Measurements from ENCODE around the gene FBN1.

FBN1 gene

GRCh38 chr15:48469271-48469670 is 176.2 kb downstream of the FBN1 start:
- Histone ChIP-seq H3K4me2 (no peak overlapping the region), H3K27me3 (no peaks in the 10 kb centered on the region), H3K9ac (no peak overlapping the region), H3K4me1 (no peaks in the 10 kb centered on the region), H4K20me1 (no peaks in the 10 kb centered on the region), H3K27ac (no peak overlapping the region), H3K4me3 (no peak overlapping the region), H3K36me3 (no peaks in the 10 kb centered on the region), H3K9me3 (no peaks in the 10 kb centered on the region)
- no peak for TF ChIP-seq Cebpa-rat (IDR thresholded peaks at IDR 0.05)

- Histone ChIP-seq H4K20me1 (no peaks in the 10 kb centered on the region), H3K9me3 (no peaks in the 10 kb centered on the region), H3K4me3 (no peak overlapping the region), H3K27ac (no peak overlapping the region), H3K4me1 (no peaks in the 10 kb centered on the region), H3K27me3 (no peaks in the 10 kb centered on the region), H3K4me2 (no peak overlapping the region), H3K36me3 (no peaks in the 10 kb centered on the region), H3K9ac (no peak overlapping the region)
- no peak for TF ChIP-seq Cebpa-rat (IDR thresholded peaks at IDR 0.05)
Observed at GRCh38 chr15:48467801-48468200, 177.7 kb downstream of the FBN1 start.

GRCh38 chr15:48466820-48467219 is 178.7 kb downstream of the FBN1 start:
- no peaks in the 10 kb centered on the region for H3K36me3 ChIP-seq

GRCh38 chr15:48466079-48466478 is 179.4 kb downstream of the FBN1 start:
- no peak overlapping the region for H3K9ac ChIP-seq
- H3K27me3 ChIP-seq: no peaks in the 10 kb centered on the region
- no peaks in the 10 kb centered on the region for H4K20me1 ChIP-seq
- no peaks in the 10 kb centered on the region for H3K4me1 ChIP-seq
- H3K4me2 ChIP-seq: no peak overlapping the region
- no peak overlapping the region for H3K4me3 ChIP-seq
- TF ChIP-seq Cebpa-rat (IDR thresholded peaks at IDR 0.05): no peak
- H3K9me3 ChIP-seq: no peaks in the 10 kb centered on the region
- H3K27ac ChIP-seq: no peak overlapping the region
- no peaks in the 10 kb centered on the region for H3K36me3 ChIP-seq

More at GRCh38 chr15:48466820-48467219, 178.7 kb downstream of the FBN1 start:
- Histone ChIP-seq H4K20me1 (no peaks in the 10 kb centered on the region), H3K27me3 (no peaks in the 10 kb centered on the region), H3K9ac (no peak overlapping the region), H3K4me1 (no peaks in the 10 kb centered on the region), H3K27ac (no peak overlapping the region), H3K4me3 (no peak overlapping the region), H3K4me2 (no peak overlapping the region), H3K9me3 (no peaks in the 10 kb centered on the region)
- no peak for TF ChIP-seq Cebpa-rat (IDR thresholded peaks at IDR 0.05)

GRCh38 chr15:48465410-48465809 is 180.1 kb downstream of the FBN1 start:
- Histone ChIP-seq H3K4me2 (no peak overlapping the region), H3K9me3 (no peaks in the 10 kb centered on the region), H3K27ac (no peak overlapping the region), H3K27me3 (no peaks in the 10 kb centered on the region), H3K36me3 (no peaks in the 10 kb centered on the region), H3K4me3 (no peak overlapping the region), H4K20me1 (no peaks in the 10 kb centered on the region), H3K9ac (no peak overlapping the region), H3K4me1 (no peaks in the 10 kb centered on the region)
- TF ChIP-seq Cebpa-rat (IDR thresholded peaks at IDR 0.05): no peak

- no peak for TF ChIP-seq Cebpa-rat (IDR thresholded peaks at IDR 0.05)
- Histone ChIP-seq H4K20me1 (no peaks in the 10 kb centered on the region), H3K4me3 (no peak overlapping the region), H3K27ac (no peak overlapping the region), H3K9ac (no peak overlapping the region), H3K4me1 (no peaks in the 10 kb centered on the region), H3K27me3 (no peaks in the 10 kb centered on the region), H3K4me2 (no peak overlapping the region), H3K9me3 (no peaks in the 10 kb centered on the region), H3K36me3 (no peaks in the 10 kb centered on the region)
Observed at GRCh38 chr15:48463366-48463880, 182.1 kb downstream of the FBN1 start.

- Histone ChIP-seq H3K27me3 (no peaks in the 10 kb centered on the region), H3K27ac (no peak overlapping the region), H3K4me3 (no peak overlapping the region), H4K20me1 (no peaks in the 10 kb centered on the region), H3K4me2 (no peak overlapping the region), H3K9ac (no peak overlapping the region), H3K36me3 (no peaks in the 10 kb centered on the region), H3K9me3 (no peaks in the 10 kb centered on the region), H3K4me1 (no peaks in the 10 kb centered on the region)
- TF ChIP-seq Cebpa-rat (IDR thresholded peaks at IDR 0.05): no peak
Observed at GRCh38 chr15:48462688-48463087, 182.8 kb downstream of the FBN1 start.

- H3K27me3 ChIP-seq: no peaks in the 10 kb centered on the region
- no peaks in the 10 kb centered on the region for H3K9me3 ChIP-seq
- no peaks in the 10 kb centered on the region for H3K36me3 ChIP-seq
- no peak overlapping the region for H3K4me2 ChIP-seq
- H3K4me3 ChIP-seq: no peak overlapping the region
- H3K4me1 ChIP-seq: no peaks in the 10 kb centered on the region
- no peak overlapping the region for H3K27ac ChIP-seq
- no peaks in the 10 kb centered on the region for H4K20me1 ChIP-seq
- TF ChIP-seq Cebpa-rat (IDR thresholded peaks at IDR 0.05): no peak
- H3K9ac ChIP-seq: no peak overlapping the region
Observed at GRCh38 chr15:48459571-48460442, 185.7 kb downstream of the FBN1 start.

GRCh38 chr15:48458876-48459275 is 186.6 kb downstream of the FBN1 start:
- no peaks in the 10 kb centered on the region for H3K9me3 ChIP-seq
- no peaks in the 10 kb centered on the region for H4K20me1 ChIP-seq
- H3K9ac ChIP-seq: no peak overlapping the region
- no peak for TF ChIP-seq Cebpa-rat (IDR thresholded peaks at IDR 0.05)
- no peaks in the 10 kb centered on the region for H3K27me3 ChIP-seq
- no peak overlapping the region for H3K27ac ChIP-seq
- H3K4me3 ChIP-seq: no peak overlapping the region
- no peaks in the 10 kb centered on the region for H3K36me3 ChIP-seq
- no peaks in the 10 kb centered on the region for H3K4me1 ChIP-seq
- no peak overlapping the region for H3K4me2 ChIP-seq

GRCh38 chr15:48456134-48456533 is 189.4 kb downstream of the FBN1 start:
- no peaks in the 10 kb centered on the region for H3K27me3 ChIP-seq
- no peaks in the 10 kb centered on the region for H3K36me3 ChIP-seq
- H3K4me2 ChIP-seq: no peak overlapping the region
- no peak overlapping the region for H3K9ac ChIP-seq
- no peaks in the 10 kb centered on the region for H3K9me3 ChIP-seq
- no peaks in the 10 kb centered on the region for H4K20me1 ChIP-seq
- H3K4me3 ChIP-seq: no peak overlapping the region
- no peak overlapping the region for H3K27ac ChIP-seq
- TF ChIP-seq Cebpa-rat (IDR thresholded peaks at IDR 0.05): no peak
- peaks cover 10% of the 10 kb centered on the region for H3K4me1 ChIP-seq

Data from BLaER1 (cell line).